PC-3 (cell line): ENCODE measurements around the gene AFMID.

Source experiments
- EZH2 ChIP-seq: fragments of 300-600 bp; sonication (generic); IDR thresholded peaks from one replicate; pipeline ENCODE4 v1.6.1; 2017; ENCODE audit warnings: antibody characterized with exemption, mild to moderate bottlenecking, low read length; ENCODE audit not compliant: unreplicated experiment
- TF ChIP-seq, protein P1 (sequence below): fragments of 300-600 bp; sonication (generic); conservative IDR thresholded peaks from 2 replicates; pipeline ENCODE4 v1.5.1; 2017; ENCODE audit warnings: antibody characterized with exemption, low read depth, mild to moderate bottlenecking, low read length

DNA sequence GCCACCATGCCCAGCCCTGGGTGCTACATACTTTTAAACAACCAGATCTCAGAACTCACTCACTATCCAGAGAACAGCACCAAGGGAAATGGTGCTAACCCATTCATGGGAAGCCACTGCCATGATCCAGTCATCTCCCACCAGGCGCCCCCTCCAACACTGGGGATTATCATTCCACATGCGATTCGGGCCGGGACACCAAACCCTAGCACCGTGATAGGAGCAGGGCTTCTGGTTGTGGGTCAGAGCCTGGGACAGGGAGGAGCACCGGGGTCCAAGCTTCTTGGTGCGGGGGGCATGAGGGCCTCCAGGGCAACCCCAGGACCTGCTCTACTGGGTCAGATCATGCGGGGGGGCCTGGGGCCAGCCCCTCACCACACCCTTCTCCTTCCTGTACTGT, 48.7 kb downstream of the AFMID start:
- TF ChIP-seq, protein P1, sequence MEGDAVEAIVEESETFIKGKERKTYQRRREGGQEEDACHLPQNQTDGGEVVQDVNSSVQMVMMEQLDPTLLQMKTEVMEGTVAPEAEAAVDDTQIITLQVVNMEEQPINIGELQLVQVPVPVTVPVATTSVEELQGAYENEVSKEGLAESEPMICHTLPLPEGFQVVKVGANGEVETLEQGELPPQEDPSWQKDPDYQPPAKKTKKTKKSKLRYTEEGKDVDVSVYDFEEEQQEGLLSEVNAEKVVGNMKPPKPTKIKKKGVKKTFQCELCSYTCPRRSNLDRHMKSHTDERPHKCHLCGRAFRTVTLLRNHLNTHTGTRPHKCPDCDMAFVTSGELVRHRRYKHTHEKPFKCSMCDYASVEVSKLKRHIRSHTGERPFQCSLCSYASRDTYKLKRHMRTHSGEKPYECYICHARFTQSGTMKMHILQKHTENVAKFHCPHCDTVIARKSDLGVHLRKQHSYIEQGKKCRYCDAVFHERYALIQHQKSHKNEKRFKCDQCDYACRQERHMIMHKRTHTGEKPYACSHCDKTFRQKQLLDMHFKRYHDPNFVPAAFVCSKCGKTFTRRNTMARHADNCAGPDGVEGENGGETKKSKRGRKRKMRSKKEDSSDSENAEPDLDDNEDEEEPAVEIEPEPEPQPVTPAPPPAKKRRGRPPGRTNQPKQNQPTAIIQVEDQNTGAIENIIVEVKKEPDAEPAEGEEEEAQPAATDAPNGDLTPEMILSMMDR = no peak
- no peak for TF ChIP-seq EZH2
